Spleen (tissue), 11 donors: ENCODE data around the gene TM4SF20. TPM values are rescaled to one million over a fixed set of nuclear protein-coding genes. Genes with fewer than 3 reads are reported as not detected.
A peak's percentile ranks its signal among the peaks of the same experiment; 100 is the strongest.
"Not testable (repeated sequence)": the region's sequence is repeated elsewhere in the genome, so short reads cannot be mapped to it uniquely, and the experiment has no call there.

Source experiments
- DNase-seq: peaks from one replicate; pipeline ENCODE4 v3.0.0-alpha.2; 2020
- H3K27ac ChIP-seq, 8 donors: fragments of 200-600 bp; sonication (generic) in 7 of 8; 1 replicate in 4 of 8; 2 replicates in 4 of 8; pipeline versions ENCODE4 v1.5.0 to v1.8.0; 2016 to 2021; ENCODE audit warnings: inconsistent platforms in 4 of 8, mild to moderate bottlenecking in 4 of 8, moderate library complexity in 1 of 8
- H3K27me3 ChIP-seq, 7 donors: fragments of 200-600 bp; sonication (generic) in 6 of 7; replicated peaks in 1 of 7; 1 replicate in 4 of 7; 2 replicates in 3 of 7; pipeline versions ENCODE4 v1.5.0 to v1.8.0; 2016 to 2021; ENCODE audit warnings: inconsistent platforms in 3 of 7, mild to moderate bottlenecking in 1 of 7
- H3K36me3 ChIP-seq, 6 donors: fragments of 200-600 bp; sonication (generic) in 5 of 6; 1 replicate in 4 of 6; 2 replicates in 2 of 6; pipeline versions ENCODE4 v1.5.0 to v1.8.0; 2016 to 2021; ENCODE audit warnings: inconsistent platforms in 2 of 6
- H3K4me1 ChIP-seq, 6 donors: fragments of 200-600 bp; sonication (generic) in 5 of 6; 1 replicate in 3 of 6; 2 replicates in 3 of 6; pipeline versions ENCODE4 v1.5.0 to v1.8.0; 2016 to 2021; ENCODE audit warnings: inconsistent platforms in 3 of 6
- H3K4me3 ChIP-seq, 8 donors: fragments of 200-600 bp; sonication (generic) in 7 of 8; 1 replicate in 4 of 8; 2 replicates in 4 of 8; pipeline versions ENCODE4 v1.5.0 to v1.8.0; 2016 to 2021; ENCODE audit warnings: inconsistent platforms in 4 of 8, mild to moderate bottlenecking in 4 of 8, moderate library complexity in 2 of 8
- H3K9me3 ChIP-seq, 8 donors: fragments of 200-600 bp; sonication (generic) in 7 of 8; 1 replicate in 4 of 8; 2 replicates in 4 of 8; pipeline versions ENCODE4 v1.5.0 to v1.8.0; 2016 to 2021; ENCODE audit warnings: inconsistent platforms in 4 of 8
- POLR2A ChIP-seq, 3 donors: fragments of 450-650 bp; IDR thresholded peaks; one replicate each; pipeline ENCODE4 v1.5.1; 2017; ENCODE audit warnings: antibody characterized with exemption in 3 of 3, mild to moderate bottlenecking in 1 of 3
- POLR2AphosphoS5 ChIP-seq, 3 donors: sonication (generic); formaldehyde crosslinking; IDR thresholded peaks; one replicate each; pipeline ENCODE4 v1.5.1; 2017; ENCODE audit warnings: antibody characterized with exemption in 3 of 3
- WGBS, 5 donors: extraction: QIAGEN DNeasy Blood & Tissue Kit in 3 of 5; methylation state at CpG; one replicate each; pipeline versions ENCODE4 v1.1.5 to v1.1.7; 2013 to 2018; 5-methylcytosine and 5-hydroxymethylcytosine counted together
- intact Hi-C: fragments of 100-400 bp; cut with DNase I; formaldehyde crosslinking; loops from one replicate; pipeline ENCODE4 v1.15.0; 2023; ENCODE audit warnings: low total_unique reads
- polyA plus RNA-seq, 3 donors: library from polyadenylated mRNA; stranded (reverse); fragments of 200-250 nt; gene quantifications; one replicate each; pipeline ENCODE4 v1.2.1, GENCODE V29; 2013
- total RNA-seq, 7 donors: library from RNA; depleted of rRNA in 3 of 7; stranded (reverse); fragments of >200 nt in 3 of 7; fragmentation: NEBNext Ultra II Directional in 4 of 7; extraction: Animal tissue kit (Norgen Biotek cat#: 25700) in 4 of 7; gene quantifications; one replicate each; pipeline versions ENCODE4 v1.1.0 to v1.2.1, GENCODE V29; 2016 to 2021
- TF ChIP-seq, protein P1 (sequence below), 11 experiments: fragments of 200-600 bp in 7 of 11; fragments of 450-650 bp in 4 of 11; sonication (generic) in 4 of 11; IDR thresholded peaks in 8 of 11; conservative IDR thresholded peaks in 3 of 11; 1 replicate in 7 of 11; 2 replicates in 4 of 11; pipeline versions ENCODE4 v1.4.0 to v1.8.0; 2016 to 2021; ENCODE audit warnings: antibody characterized with exemption in 11 of 11, inconsistent platforms in 4 of 11, mild to moderate bottlenecking in 1 of 11
- donor health status: healthy with polysubstance abuse.
- donor health status: DM: no; HTN: no; CAD: no; lungs with moderate emphysema.
- donor health status: DM: no; HTN: no; CAD: no.
- donor health status: Bipolar disorder and iron deficiency.
- donor health status: healthy.
- donor health status: DM: no; HTN: no; CAD: no.
- donor health status: DM: yes; HTN: yes; CAD: no.

TM4SF20 gene
- total and polyA plus RNA-seq, 10 donors = not detected

DNA sequence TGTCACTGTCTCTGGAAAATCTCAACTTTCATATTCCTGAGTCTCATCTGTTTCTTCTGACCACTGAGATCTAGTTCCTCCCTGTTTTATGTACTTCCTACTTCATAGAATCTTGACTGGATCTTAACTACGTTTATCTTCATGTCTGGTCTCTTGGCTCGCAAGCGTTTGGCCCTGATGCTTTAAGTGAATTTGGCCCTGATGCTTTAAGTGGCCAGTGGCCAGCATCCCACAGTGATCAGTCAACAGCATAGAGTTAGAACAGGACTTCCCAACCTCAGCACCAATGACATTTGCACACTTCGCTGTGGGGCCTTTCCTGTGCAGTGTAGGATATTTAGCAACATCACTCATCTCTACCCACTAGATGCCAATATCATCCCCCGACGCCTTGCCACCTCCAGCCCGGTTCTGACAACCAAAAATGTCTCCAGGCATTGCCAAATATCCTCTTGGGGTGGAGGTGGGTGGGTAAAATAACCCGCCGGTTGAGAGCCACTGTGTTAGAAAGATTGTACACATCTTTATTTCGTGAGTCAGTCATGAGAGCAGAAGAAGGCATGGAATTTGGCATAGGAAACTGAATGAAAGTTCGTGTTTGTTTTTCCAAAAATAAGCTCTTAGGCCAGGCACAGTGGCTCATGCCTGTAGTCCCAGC, 12.2 kb downstream of the TM4SF20 start:
- DNase-seq = no peak
- Histone ChIP-seq H3K4me1 (peaks cover 0 to 36% (median 0%) of the 10 kb centered on the region in 6 donors), H3K27me3 (no peaks in the 10 kb centered on the region), H3K36me3 (no peaks in the 10 kb centered on the region), H3K9me3 (no peaks in the 10 kb centered on the region), H3K27ac (peak overlapping the region in 4 of 8 donors; percentile 47 to 66 (median 51)), H3K4me3 (no peak overlapping the region)
- intact Hi-C loops = no loop called here
- WGBS, 5 donors = 49 to 71% (median 65%) methylated on average over 11 of the region's 11 CpGs
- TF ChIP-seq POLR2AphosphoS5 (IDR thresholded peaks at IDR 0.05) (no peak), POLR2A (IDR thresholded peaks at IDR 0.05) (no peak)
- TF ChIP-seq, protein P1, sequence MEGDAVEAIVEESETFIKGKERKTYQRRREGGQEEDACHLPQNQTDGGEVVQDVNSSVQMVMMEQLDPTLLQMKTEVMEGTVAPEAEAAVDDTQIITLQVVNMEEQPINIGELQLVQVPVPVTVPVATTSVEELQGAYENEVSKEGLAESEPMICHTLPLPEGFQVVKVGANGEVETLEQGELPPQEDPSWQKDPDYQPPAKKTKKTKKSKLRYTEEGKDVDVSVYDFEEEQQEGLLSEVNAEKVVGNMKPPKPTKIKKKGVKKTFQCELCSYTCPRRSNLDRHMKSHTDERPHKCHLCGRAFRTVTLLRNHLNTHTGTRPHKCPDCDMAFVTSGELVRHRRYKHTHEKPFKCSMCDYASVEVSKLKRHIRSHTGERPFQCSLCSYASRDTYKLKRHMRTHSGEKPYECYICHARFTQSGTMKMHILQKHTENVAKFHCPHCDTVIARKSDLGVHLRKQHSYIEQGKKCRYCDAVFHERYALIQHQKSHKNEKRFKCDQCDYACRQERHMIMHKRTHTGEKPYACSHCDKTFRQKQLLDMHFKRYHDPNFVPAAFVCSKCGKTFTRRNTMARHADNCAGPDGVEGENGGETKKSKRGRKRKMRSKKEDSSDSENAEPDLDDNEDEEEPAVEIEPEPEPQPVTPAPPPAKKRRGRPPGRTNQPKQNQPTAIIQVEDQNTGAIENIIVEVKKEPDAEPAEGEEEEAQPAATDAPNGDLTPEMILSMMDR (IDR thresholded peaks at IDR 0.05 in 8 of 11, conservative IDR thresholded peaks at IDR 0.05 in 3 of 11) = no peak

DNA sequence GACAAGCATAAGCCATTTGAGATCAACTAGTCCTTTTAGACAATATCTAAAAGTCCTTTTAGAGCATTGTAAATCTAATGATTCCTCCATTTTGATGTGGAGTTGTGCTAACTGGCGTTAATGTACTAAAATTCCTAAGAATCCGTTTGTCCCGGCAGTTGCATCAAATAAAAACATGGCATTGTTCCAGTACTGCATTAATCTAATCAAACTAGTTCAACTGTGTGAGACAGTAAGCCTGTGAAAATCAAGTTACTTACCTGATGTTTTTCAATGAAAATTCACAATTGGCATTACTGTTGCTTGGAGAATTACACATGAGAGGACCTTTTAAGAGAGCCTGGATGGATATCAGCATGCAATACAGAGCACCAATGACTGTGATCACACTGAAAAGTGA, 13.3 kb downstream of the TM4SF20 start:
- intact Hi-C loops = no loop called here
- no peak for DNase-seq
- Histone ChIP-seq H3K36me3 (peaks cover 0 to 9% (median 3%) of the 10 kb centered on the region in 6 donors), H3K27me3 (no peaks in the 10 kb centered on the region), H3K9me3 (no peaks in the 10 kb centered on the region), H3K27ac (no peak overlapping the region), H3K4me1 (peaks cover 0 to 36% (median 0%) of the 10 kb centered on the region in 6 donors), H3K4me3 (no peak overlapping the region)
- TF ChIP-seq, protein P1 (IDR thresholded peaks at IDR 0.05 in 8 of 11, conservative IDR thresholded peaks at IDR 0.05 in 3 of 11) = no peak
- TF ChIP-seq POLR2AphosphoS5 (IDR thresholded peaks at IDR 0.05) (no peak), POLR2A (IDR thresholded peaks at IDR 0.05) (no peak)
- 80 to 91% (median 89%) methylated on average over 3 of the region's 3 CpGs for WGBS, 5 donors

DNA sequence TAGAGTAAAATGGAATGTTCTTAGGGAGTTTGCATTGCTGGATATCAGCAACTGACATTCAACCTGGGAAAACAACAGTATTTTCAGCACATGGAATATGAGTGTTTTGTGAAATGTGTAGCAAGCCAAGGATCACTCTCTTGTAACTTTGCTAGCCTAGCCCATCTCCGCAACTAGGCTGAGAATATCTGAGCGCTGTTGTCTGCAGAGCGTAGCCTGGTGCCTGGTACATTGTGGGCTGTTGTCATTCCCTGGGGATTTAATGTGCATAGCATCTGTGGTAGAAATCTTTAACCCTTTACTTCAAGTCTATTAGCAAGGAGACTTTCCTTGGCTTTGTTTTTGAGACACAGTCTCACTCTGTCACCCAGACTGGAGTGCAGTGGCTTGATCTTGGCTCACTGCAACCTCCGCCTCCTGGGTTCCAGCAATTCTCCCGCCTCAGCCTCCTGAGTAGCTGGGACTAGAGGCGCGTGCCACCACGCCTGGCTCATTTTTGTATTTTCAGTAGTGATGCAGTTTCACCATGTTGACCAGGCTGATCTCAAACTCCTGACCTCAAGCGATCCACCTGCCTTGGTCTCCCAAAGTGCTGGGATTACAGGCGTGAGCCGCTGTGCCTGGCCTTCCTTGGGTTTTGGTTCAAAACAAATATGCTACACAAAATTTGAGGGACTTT, 14.4 kb downstream of the TM4SF20 start:
- H3K4me3 ChIP-seq, H3K9me3 ChIP-seq, intact Hi-C loops, DNase-seq, H3K27me3 ChIP-seq, H3K27ac ChIP-seq: not testable (repeated sequence)
- Histone ChIP-seq H3K4me1 (peaks cover 0 to 25% (median 0%) of the 10 kb centered on the region in 6 donors), H3K36me3 (peaks cover 0 to 20% (median 10%) of the 10 kb centered on the region in 6 donors)
- WGBS, 5 donors = 83 to 89% (median 88%) methylated on average over 11 of the region's 11 CpGs

DNA sequence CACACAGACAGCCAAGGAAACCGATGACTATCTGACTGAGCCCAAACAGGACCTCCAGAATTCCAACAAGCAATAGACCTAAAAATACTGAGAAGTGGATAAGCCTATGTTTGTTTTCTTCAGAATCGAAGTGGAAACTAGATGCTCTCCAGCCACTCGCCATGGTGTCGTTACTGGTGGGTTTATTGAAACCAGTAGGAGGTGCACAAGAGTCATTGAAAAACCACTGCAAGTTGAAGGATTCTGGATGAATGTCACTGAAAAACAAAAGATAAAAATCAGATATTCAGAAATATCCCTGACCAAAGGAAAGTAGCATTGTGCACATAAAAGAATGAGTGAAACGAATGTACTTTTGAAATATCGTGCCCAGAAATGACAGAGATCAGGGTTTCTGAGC, 15.3 kb downstream of the TM4SF20 start:
- H3K4me1 ChIP-seq = peaks cover 0 to 19% (median 0%) of the 10 kb centered on the region in 6 donors
- no peaks in the 10 kb centered on the region for H3K9me3 ChIP-seq
- intact Hi-C loops = no loop called here
- TF ChIP-seq, protein P1 (IDR thresholded peaks at IDR 0.05 in 8 of 11, conservative IDR thresholded peaks at IDR 0.05 in 3 of 11) = peak in 7 of 11 experiments; percentile 17 to 56 (median 39)
- TF ChIP-seq POLR2AphosphoS5 (IDR thresholded peaks at IDR 0.05) (peak in 1 of 3 donors; percentile 10), POLR2A (IDR thresholded peaks at IDR 0.05) (no peak)
- H3K4me3 ChIP-seq = no peak overlapping the region
- DNase-seq = no peak
- no peak overlapping the region for H3K27ac ChIP-seq
- H3K36me3 ChIP-seq = peaks cover 0 to 30% (median 17%) of the 10 kb centered on the region in 6 donors
- no peaks in the 10 kb centered on the region for H3K27me3 ChIP-seq
- 89 to 93% (median 91%) methylated on average over 6 of the region's 6 CpGs for WGBS, 5 donors
